Measurements from ENCODE around the gene NRXN3.

NRXN3 gene

DNA sequence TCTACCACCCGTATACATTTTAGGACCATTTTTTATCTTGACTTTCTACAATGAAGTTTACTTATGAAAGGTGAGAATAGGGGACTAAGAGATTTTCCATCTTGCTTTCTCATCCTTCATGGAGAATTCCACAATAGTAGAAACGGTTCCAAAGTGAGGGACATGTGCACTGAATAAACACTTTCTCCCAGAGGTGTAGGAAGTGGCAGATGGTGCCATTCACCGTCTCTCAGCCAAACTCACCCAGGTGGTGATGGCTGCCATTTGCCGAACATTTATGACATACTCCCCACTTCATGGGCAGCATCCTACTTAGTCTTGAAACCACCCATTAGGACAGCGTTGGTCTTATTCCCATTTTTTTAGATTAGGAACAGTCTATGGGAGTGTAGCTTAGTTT, 1500.6 kb downstream of the NRXN3 start:
- no peak for DNase-seq (ENCODE audit: low read depth in 2 of 2)

DNA sequence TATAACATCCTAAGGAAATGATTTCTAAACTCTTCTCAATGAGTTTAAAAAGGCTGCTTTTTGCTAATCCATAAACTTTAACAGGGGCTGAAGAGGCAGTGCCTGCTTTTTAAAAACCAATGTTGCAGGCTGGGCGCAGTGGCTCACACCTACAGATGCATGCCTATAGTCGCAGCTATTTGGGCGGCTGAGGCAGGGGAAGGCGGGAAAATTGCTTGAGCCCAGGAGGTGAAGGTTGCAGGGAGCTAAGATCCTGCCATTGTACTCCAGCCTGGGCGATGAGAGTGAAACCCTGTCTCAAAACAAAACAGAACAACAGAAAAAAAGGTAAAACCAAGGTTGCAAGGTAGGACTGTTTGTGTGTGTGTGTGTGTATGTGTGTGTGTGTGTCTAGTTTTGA, 1509.9 kb downstream of the NRXN3 start:
- DNase-seq (ENCODE audit: low read depth in 2 of 2) = no peak

DNA sequence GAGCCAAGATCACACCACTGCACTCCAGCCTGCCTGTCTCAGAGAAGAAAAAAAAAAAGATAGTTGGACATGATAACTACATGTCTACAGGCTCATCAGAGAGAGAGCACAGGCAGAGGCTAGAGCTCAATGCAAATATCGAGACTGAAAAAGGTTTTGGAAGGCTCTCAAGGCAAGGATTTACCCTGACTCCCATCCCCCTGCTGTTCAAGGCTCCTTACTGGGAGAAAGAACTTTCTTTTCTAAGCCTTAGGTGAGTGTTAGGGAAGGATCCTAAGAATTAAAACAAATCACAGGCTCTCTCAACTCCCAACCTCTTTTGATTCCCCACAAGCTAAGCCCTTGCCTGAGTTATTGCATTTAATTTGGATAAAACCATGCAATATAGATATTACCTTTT, 1516.0 kb downstream of the NRXN3 start:
- no peak for DNase-seq (ENCODE audit: low read depth in 2 of 2)

DNA sequence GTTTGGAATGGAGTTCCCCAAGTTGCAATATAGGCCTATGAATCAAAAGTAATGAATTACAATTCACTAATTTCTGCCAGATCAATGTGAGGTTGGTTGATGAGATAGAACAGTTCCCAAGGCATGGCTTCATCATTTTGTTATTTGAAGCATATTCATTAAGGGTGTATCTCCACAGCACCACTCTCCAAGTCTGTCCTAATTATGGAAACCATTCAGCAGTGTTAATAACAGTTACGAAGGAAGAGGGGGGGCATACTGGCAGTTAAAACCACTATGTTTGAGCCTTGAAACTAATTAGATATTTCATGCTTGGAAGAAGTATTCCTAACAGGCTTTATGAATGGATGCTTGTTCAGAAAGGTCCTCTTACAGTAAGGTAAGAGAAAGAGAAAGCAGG, 1520.8 kb downstream of the NRXN3 start:
- DNase-seq (ENCODE audit: low read depth in 2 of 2) = no peak

DNA sequence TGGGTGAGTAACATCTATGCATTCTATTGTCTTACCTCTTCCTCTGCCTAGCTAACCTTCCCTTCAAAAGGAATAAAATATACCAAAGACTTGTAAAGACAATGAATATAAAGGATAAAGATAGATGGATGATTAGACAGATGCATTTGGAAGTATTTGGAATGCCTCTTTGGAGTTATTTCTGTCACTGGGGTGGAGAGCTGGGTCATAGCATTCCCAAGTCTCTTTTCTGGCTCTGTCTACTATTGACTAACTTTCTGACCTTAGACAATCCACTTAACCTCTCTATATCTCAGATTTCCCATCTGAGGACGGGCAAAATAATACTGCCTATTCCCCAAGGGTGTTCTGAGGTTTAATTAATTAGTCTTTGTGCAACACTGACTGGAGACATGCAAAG, 1523.8 kb downstream of the NRXN3 start:
- DNase-seq (ENCODE audit: low read depth in 2 of 2) = no peak

DNA sequence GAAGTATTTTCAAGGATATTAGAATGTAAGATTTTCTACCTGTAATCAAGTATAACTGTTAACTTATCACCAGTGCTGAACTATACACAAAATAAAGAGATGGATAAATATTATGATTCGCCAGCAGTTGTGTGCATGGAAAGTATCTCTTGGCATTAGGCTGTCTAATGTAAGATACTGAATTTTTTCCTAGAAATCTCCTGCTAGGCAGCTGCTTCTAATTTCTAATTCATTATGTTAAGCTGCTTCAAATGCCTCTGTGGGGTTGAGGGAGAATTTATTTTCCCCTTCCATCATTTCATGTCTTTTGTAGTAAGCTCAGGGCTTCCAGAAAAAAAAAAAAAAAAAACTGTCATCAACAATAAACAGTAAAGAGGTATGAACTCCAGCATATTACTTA, 1525.1 kb downstream of the NRXN3 start:
- DNase-seq (ENCODE audit: low read depth in 2 of 2) = no peak

DNA sequence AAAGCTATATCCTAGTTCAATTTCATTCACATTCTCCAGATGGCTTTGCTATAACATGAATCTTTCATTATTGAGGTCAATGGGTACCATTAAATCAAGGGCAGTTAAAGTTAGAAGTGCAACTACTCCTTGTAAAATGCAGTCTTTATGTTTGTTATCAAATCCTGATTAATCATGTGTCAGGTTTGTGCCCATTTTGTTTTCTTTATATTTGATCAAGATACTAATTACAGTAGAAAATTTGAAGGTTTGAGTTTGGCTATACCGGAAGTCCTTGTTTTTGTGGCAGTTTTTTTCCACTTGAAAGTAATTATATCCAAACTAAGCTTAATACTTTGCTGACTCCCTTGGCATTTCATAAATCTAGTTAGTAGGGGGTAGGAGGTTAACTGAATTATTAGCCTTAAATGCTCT, 1528.1 kb downstream of the NRXN3 start:
- DNase-seq (ENCODE audit: low read depth in 2 of 2) = no peak

DNA sequence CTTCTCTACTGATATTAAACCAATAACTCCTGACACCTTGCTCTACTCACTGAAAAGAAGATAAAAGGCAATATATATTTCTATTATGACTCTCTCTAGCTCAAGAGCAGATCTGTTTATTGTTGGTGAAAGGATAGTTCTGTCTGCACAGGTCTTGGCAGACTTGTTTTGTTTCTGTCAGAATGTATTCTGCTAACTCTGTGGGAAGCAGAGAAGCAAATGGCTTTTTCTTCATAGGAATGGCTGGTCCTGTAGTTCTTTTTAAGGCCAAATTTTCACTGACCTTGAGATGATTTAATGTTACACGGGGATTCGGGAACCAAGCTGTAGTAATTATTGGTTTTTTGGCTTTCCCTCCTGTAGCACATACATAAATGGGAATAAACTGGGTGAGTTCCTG, 1529.0 kb downstream of the NRXN3 start:
- DNase-seq (ENCODE audit: low read depth in 2 of 2) = no peak

DNA sequence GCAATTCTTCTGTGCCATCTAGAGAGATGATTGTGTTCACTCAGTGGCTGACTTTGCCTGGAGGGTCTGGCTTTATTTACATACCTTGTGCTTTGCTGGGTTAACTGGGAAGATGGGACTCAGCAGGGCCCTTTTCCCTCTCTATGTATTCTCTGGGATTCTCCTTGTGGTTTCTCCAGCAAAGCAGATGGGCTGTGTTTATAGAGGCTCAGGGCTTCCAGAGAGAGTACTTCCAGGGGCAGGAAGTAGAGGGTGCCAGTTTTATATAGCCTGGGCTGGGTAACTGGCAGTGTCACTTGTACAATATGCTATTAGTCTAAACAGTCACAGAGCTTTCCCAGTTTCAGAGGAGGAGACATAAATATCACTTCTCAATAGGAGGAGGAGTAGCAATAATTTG, 1531.2 kb downstream of the NRXN3 start:
- DNase-seq (ENCODE audit: low read depth in 2 of 2) = no peak

DNA sequence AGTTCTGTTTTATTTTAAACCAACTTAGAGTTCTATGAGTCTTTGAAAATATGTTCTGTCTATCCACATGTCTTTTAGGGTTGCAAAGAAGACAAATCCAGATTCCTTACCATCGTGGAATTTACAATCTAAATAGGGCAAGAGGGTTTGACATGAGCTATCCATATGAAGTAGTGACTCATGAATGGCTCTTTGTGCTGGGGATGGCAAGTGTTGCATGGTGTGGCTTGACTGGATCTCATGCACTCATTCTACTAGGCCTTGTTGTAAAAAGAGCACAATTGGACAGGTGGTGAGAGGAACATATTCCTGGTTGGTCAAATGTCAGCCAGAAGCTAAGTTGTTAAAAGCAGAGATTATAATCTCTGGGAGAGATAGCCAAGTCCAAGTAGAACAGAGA, 1532.0 kb downstream of the NRXN3 start:
- no peak for DNase-seq (ENCODE audit: low read depth in 2 of 2)

DNA sequence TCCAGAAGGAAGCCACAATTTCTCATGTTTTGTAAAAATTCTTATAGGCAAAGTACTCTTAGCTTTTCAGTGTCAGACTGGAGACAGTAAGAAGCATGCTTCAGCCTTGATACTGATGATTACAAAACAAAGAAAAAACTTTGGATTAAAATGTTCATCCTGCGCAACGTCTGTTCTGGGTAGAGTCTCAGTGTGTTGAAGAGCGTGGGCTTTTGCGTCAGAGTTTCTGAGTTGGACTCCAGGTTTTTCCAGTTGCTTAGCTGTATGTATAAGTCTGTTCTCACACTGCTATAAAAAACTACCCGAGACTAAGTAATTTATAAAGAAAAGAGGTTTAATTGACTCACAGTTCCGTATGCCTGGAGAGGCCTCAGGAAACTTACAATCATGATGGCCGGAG, 1533.0 kb downstream of the NRXN3 start:
- DNase-seq (ENCODE audit: low read depth in 2 of 2) = no peak

DNA sequence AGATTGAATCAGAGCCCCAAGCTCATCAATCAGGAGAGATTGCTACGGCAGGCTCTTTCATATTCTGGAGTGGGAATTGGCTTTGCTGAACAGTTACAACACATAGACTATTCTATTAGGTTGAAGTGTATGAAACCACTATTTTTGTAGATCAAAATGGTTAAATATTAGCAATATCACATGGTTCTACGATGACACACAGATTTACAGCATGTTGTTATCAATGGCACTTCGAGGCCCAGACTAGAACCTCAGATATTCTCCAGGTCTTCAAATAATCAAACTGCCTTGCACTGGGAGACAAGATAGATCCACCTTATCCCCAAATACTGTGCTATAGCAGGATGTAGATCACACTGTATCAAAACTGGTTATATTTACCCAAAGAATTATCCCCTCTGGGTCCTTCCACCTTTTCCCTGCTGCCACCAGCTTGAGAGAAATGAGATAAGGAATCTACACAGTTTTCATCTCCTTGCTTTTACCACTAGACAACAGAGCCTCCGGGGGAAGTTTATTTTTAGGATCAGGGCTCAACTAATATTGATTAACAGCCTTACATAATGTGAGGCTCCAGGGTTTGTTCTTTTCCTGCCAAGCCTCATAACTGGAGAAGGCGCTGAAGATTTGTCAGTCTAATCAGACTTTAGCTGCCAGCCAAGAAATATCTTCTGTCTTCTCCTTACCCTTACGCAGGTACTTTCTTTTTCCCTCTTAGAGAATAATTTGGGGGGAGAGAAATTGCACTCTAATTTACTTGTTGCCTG, 1534.1 kb downstream of the NRXN3 start:
- no peak for DNase-seq (ENCODE audit: low read depth in 2 of 2)

DNA sequence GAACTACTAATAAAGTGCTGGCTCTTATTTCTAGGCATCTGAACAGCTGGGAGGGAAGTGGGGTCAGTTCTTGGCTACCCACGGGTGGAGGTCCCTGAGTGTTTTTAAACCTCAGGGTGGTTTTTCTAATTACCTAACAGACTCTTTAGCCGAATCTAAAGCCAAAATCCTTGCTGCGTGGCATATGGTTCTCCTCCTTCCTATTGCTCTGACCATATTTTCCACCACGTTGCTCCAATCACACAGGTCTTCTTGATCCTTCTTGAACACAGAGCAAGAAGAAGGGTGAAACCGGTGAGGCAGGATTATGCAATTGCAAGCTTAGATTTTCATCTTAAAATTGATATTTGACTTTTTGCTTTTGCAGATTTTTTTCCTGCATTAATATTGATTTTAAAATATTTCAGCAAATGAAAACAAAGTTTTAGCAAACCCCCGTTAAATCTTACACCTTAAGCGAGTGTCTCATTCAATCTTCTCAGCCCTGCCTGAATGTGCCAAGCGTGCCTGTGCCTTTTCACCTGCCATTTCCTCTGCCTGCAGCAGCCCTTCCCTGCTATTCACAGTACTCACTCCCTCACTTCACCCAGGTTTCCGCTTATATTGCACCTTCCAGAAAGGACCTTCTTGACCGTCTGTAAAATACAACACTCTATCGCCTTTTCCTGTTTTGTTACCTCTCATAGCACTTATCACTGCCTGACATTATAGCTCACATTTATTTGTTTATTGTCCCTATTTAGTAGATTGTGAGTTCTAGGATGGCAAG, 1535.1 kb downstream of the NRXN3 start:
- no peak for DNase-seq (ENCODE audit: low read depth in 2 of 2)

DNA sequence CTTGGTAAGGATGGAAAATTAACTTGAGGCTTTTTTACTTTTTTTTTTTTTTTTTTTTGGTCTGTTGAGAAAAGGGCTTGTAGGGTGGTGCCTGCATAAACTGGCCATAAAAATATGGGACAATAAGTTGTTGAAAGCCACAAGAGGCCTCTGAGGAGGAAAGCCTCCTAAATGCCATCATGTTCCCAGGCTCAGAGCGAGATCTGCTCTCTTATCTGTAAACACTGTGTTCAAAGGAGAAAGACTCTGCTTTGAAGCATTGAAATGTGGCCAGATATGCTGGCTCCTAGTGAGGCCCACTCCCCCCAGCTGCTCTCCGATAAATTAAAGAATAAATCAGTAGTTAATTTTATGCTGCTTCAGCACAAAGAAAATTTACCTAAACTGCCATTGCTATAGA, 1536.2 kb downstream of the NRXN3 start:
- DNase-seq (ENCODE audit: low read depth in 2 of 2) = no peak

DNA sequence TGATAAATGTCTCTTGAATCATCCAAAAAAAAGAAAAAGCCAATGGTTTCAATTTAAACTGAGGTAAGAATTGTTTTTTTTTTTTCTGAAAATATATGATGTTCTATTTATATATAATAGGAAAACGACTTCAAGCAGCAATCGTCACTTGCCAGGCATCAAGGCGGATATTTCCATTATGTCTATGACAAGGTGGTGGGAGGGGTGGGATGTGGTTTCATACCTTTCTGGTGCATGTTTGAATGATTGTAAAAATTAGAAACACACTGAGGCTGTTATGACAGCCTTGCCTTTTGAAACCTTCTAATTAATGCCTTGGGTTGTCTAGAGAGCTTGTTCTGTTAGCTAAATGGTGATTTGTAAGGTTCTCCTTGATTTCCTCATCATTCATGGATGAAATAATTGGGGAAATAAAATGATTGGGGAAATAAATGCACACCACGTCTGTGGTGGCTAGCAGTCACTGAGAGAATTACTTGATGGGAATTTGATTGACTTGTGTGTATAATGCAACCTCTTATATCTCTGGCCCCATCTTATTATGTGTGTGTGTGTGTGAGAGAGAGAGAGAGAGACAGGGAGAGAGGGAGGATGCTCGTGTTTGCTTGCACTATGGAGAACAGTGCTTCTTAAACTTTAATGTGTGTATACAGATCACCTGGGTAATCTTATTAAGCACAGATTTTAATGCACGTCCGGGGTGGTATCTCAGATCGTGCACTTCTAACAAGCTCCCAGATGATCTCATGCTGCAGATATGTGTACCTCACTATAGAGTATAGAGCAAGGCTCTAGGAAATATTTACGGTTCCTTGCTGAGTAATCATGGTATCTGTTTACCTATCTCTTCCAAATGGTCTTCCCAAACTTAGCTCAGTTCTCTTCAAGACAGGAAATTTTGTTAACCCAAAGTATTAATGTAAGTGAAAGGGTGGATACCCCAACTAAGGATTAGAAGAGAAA, 1538.5 kb downstream of the NRXN3 start:
- no peak for DNase-seq (ENCODE audit: low read depth in 2 of 2)

DNA sequence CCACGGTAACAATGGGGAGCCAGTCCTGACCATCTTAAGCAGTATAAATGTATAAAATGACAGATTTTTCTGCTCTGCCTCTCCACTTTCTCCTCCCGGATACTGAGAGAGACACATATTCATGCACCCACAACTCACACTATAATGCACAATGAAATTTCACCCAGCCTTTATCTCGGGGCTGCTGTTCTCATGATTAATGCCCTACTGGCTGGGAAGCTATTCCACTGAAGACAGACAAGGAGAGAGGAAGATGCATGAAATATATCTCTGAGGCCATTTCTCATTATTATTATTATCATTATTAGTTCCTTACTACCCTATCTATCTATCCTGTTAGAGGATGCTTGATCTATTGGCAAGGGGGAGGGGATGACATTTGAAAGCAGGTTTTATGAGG, 1539.4 kb downstream of the NRXN3 start:
- DNase-seq (ENCODE audit: low read depth in 2 of 2) = no peak

DNA sequence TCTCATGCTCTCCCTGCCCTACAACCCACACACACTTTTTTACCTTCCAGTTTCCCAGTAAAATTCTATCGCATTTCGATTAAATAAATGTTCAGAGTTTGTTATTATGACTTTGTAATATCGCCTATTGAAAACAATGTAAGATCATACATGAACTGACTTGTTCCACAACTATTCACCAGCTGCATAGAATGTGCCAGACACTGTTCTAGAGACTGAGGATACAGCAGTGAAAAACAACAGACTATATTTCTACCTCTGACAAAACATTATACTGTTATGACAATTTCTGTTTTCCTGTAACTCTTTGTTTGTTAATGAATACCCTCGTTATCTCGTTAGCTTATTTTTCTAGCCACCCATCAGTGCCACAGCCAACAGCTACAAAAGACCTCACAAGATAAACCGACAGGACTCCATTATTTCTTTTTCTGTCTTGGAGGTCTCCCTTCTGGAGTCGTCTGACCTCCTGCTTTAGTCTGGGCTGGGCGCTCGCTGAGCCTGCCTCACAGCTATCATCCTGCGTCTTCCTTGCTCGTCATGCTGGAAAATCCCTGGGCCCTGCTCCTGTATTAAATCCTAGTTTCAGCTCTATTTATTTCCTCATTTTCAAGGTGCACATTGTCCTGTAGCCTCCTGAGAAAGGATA, 1542.3 kb downstream of the NRXN3 start:
- no peak for DNase-seq (ENCODE audit: low read depth in 2 of 2)

DNA sequence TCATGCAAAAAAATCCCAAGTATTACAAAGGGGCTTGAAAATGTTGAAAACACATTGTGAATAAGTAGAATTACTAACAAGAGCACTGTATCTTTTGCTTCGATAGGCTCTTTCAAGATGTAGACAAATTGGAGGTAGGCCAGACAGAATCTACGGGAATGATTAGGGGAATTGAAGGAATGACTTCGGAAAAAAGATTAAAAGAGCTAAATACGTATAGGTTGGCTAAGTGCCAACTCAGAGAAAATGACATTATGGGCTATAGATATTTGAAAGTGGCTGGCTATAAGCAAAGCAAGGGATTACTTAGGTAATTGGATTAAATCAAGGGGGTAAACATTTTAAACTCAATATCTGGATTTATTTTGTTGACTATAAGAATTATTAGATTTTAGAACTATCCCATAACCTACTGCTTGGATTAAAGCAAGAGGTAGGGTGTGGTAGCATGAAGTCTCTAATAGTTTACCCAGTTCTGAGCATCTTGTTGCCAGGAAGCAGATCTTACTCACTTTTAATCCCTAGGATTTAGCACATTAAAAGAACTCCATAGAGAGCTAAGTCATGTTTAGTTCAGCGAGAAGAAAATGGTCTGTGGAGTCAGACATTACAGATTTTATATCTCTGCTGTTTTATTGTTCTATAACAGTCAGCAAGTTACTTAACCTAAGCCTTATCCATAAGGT, 1551.4 kb downstream of the NRXN3 start:
- no peak for DNase-seq (ENCODE audit: low read depth in 2 of 2)

DNA sequence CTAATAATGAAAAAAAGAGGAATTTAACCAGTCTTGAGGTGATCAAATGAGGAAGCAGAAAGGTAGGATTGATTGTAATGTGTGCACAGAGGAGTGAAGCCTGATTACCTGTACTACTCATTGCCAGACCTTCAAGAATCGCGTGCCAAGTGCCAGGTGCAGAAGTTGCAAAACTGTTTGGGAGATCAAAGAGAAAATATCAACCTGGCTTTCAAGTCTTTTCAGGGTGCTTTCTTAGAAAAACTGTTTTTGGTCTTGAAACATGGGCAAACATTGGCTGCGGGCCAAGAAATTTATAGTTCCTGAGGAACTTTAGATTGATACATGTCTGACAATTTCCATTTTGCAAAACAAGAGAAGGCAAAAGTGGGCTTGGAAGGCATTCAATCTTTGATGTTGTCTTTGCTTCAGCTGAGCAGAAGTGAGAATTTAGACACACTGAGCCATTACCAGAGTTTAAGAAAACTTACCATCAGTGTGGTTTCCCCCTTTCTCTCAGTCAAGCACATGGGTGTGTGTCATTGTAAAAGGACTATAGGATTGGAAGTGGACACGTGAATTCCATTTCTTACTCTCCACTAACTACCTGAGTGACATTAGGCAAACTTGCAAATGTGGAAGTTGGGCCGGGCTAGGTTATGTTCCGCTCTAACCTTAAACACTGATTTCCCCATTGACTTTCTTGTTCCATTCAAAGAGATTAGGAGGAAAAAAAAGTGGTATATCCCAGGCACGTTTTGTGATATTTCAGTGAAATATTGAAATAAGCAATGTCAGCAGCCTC, 1555.0 kb downstream of the NRXN3 start:
- DNase-seq (ENCODE audit: low read depth in 2 of 2) = no peak

DNA sequence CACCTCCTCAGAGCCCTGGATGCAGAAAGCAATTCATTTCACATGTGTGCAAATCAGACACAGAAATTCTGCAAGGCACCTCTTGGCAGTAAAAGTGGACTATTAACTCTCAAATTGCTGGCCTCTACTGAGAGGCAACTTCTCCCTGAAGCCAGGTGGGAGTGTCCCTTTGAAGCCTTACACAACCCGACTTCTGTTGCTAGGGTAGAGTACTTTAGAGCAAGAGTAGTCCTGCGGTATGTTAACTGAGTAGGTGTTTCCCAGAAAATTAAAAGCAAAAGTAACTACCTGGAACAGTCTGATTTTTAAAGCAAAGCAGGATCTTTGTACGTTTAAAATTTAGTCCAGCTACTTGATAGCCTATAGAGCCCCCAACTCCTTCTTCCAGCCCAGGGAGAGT, 1557.7 kb downstream of the NRXN3 start:
- no peak for DNase-seq (ENCODE audit: low read depth in 2 of 2)
